Transverse colon (tissue), 4 donors: Measurements from ENCODE around the gene AGAP1. TPM values are rescaled to one million over a fixed set of nuclear protein-coding genes. Genes with fewer than 3 reads are reported as not detected.

Experiments used
- DNase-seq: peaks from one replicate; pipeline ENCODE4 v3.0.0-alpha.2; 2019
- H3K27ac ChIP-seq, 4 donors: fragments of 200-600 bp; sonication (generic); 2 replicates each; pipeline ENCODE4 v1.5.1; 2016 to 2018; ENCODE audit warnings: inconsistent platforms in 4 of 4
- H3K27me3 ChIP-seq: fragments of 200-600 bp; sonication (generic); 2 replicates; pipeline ENCODE4 v1.5.1; 2017; ENCODE audit warnings: inconsistent platforms
- H3K36me3 ChIP-seq, 4 donors: fragments of 200-600 bp; sonication (generic); 2 replicates each; pipeline ENCODE4 v1.5.1; 2017 to 2019; ENCODE audit warnings: inconsistent platforms in 4 of 4
- H3K4me1 ChIP-seq, 4 donors: fragments of 200-600 bp; sonication (generic); 2 replicates each; pipeline ENCODE4 v1.5.1; 2017 to 2020; ENCODE audit warnings: inconsistent platforms in 4 of 4
- H3K4me3 ChIP-seq, 4 donors: fragments of 200-600 bp; sonication (generic); 1 replicate in 1 of 4; 2 replicates in 3 of 4; pipeline versions ENCODE4 v1.5.1 to v1.6.1; 2017 to 2019; ENCODE audit warnings: inconsistent platforms in 4 of 4
- H3K9me3 ChIP-seq, 2 donors: fragments of 200-600 bp; sonication (generic); 2 replicates each; pipeline ENCODE4 v1.5.1; 2017 to 2019; ENCODE audit warnings: inconsistent platforms in 2 of 2
- CTCF ChIP-seq, 5 experiments: fragments of 200-600 bp in 3 of 5; fragments of 450-650 bp in 2 of 5; sonication (generic) in 3 of 5; IDR thresholded peaks; 1 replicate in 2 of 5; 2 replicates in 3 of 5; pipeline ENCODE4 v1.5.1; 2016 to 2017; ENCODE audit warnings: antibody characterized with exemption in 5 of 5, inconsistent platforms in 3 of 5, mild to moderate bottlenecking in 2 of 5, moderate library complexity in 1 of 5
- EP300 ChIP-seq: sonication (generic); formaldehyde crosslinking; IDR thresholded peaks from one replicate; pipeline ENCODE4 v1.6.1; 2017; ENCODE audit warnings: antibody characterized with exemption, low read depth
- POLR2A ChIP-seq: fragments of 450-650 bp; IDR thresholded peaks from one replicate; pipeline ENCODE4 v1.6.1; 2016; ENCODE audit warnings: antibody characterized with exemption, mild to moderate bottlenecking, moderate library complexity
- POLR2AphosphoS5 ChIP-seq, 3 donors: sonication (generic); formaldehyde crosslinking; IDR thresholded peaks; one replicate each; pipeline ENCODE4 v1.6.1; 2016; ENCODE audit warnings: antibody characterized with exemption in 3 of 3
- WGBS, 2 donors: methylation state at CpG; one replicate each; pipeline ENCODE4 v1.1.5; 2018; ENCODE audit warnings: low coverage in 1 of 2; 5-methylcytosine and 5-hydroxymethylcytosine counted together
- in situ Hi-C, 4 donors: fragments of 200-750 bp; cut with MboI; loops; one replicate each; pipeline versions ENCODE4 v1.15.0 to v1.15.1; 2017; ENCODE audit warnings: low sequenced_read_pairs in 3 of 4, low pct_ligation_motif_present in 1 of 4, low pct_unique_long_range_greater_than_20kb in 1 of 4
- intact Hi-C: fragments of 100-400 bp; cut with DNase I; formaldehyde crosslinking; loops from one replicate; pipeline ENCODE4 v1.15.1; 2023; ENCODE audit warnings: low total_unique reads
- total RNA-seq, 4 donors: library from RNA; depleted of rRNA; stranded (reverse); fragments of >200 nt; gene quantifications; one replicate each; pipeline ENCODE4 v1.1.0, GENCODE V29; 2016

AGAP1 gene
- total RNA-seq, 4 donors from 2014 or later, result 56.1 to 96.9 (median 71.2) TPM

- intact Hi-C loops (no loop called here), in situ Hi-C loops (loop anchor here in 2 of 4 donors (25.0 kb wide), 2 partner anchors 1017 to 1042 kb away; no protein-coding TSS in a partner anchor)
- Histone ChIP-seq H3K9me3 (no peaks in the 10 kb centered on the region), H3K4me1 (peaks cover 0 to 13% (median 8%) of the 10 kb centered on the region in 4 donors), H3K4me3 (no peak overlapping the region), H3K27me3 (no peaks in the 10 kb centered on the region), H3K36me3 (no peaks in the 10 kb centered on the region), H3K27ac (no peak overlapping the region)
- WGBS, 2 donors, result 81 to 88% methylated on average over 6 to 9 of the region's 9 CpGs
- no peak for TF ChIP-seq EP300
- TF ChIP-seq CTCF (IDR thresholded peaks at IDR 0.05), result no peak
- no peak for TF ChIP-seq POLR2AphosphoS5 (IDR thresholded peaks at IDR 0.05)
- TF ChIP-seq POLR2A, result no peak
- no peak for DNase-seq
Observed at GRCh38 chr2:235579128-235579527, 85.3 kb downstream of the AGAP1 start.

- Histone ChIP-seq H3K4me3 (no peak overlapping the region), H3K36me3 (no peaks in the 10 kb centered on the region), H3K9me3 (no peaks in the 10 kb centered on the region), H3K27me3 (no peaks in the 10 kb centered on the region), H3K4me1 (peaks cover 0 to 13% (median 8%) of the 10 kb centered on the region in 4 donors), H3K27ac (no peak overlapping the region)
- TF ChIP-seq POLR2A (no peak), CTCF (IDR thresholded peaks at IDR 0.05) (no peak), POLR2AphosphoS5 (IDR thresholded peaks at IDR 0.05) (no peak), EP300 (no peak)
- DNase-seq, result no peak
- 77 to 93% methylated on average over 3 to 7 of the region's 7 CpGs for WGBS, 2 donors
- intact Hi-C loops (no loop called here), in situ Hi-C loops (loop anchor here in 3 of 4 donors (10.0 to 25.0 kb wide), 3 partner anchors 446 to 1043 kb away; no protein-coding TSS in a partner anchor)
Observed at GRCh38 chr2:235580426-235581157, 86.7 kb downstream of the AGAP1 start.

GRCh38 chr2:235582081-235582686 lies 88.3 kb downstream of the AGAP1 start:
- Histone ChIP-seq H3K4me3 (no peak overlapping the region), H3K27ac (no peak overlapping the region), H3K36me3 (no peaks in the 10 kb centered on the region), H3K27me3 (no peaks in the 10 kb centered on the region), H3K9me3 (no peaks in the 10 kb centered on the region), H3K4me1 (peaks cover 0 to 13% (median 8%) of the 10 kb centered on the region in 4 donors)
- intact Hi-C loops (no loop called here), in situ Hi-C loops (loop anchor here in 3 of 4 donors (10.0 to 25.0 kb wide), 3 partner anchors 447 to 1045 kb away; no protein-coding TSS in a partner anchor)
- TF ChIP-seq CTCF (IDR thresholded peaks at IDR 0.05) (no peak), POLR2A (no peak), EP300 (no peak), POLR2AphosphoS5 (IDR thresholded peaks at IDR 0.05) (no peak)
- 70 to 79% methylated on average over 3 to 6 of the region's 9 CpGs for WGBS, 2 donors
- no peak for DNase-seq

GRCh38 chr2:235582729-235583128 lies 88.9 kb downstream of the AGAP1 start:
- no peaks in the 10 kb centered on the region for H3K9me3 ChIP-seq
- 37 to 61% methylated on average over 2 to 7 of the region's 7 CpGs for WGBS, 2 donors
- H3K4me1 ChIP-seq, result peaks cover 0 to 13% (median 8%) of the 10 kb centered on the region in 4 donors
- DNase-seq, result no peak
- in situ Hi-C loops (loop anchor here in 3 of 4 donors (10.0 to 25.0 kb wide), 3 partner anchors 448 to 1045 kb away; no protein-coding TSS in a partner anchor), intact Hi-C loops (no loop called here)
- H3K36me3 ChIP-seq, result no peaks in the 10 kb centered on the region
- H3K27me3 ChIP-seq, result no peaks in the 10 kb centered on the region
- TF ChIP-seq CTCF (IDR thresholded peaks at IDR 0.05), result no peak
- H3K4me3 ChIP-seq, result no peak overlapping the region
- no peak overlapping the region for H3K27ac ChIP-seq
